NCI-H146 (cell line): Measurements from ENCODE around the gene TMCO2.
"Not testable (repeated sequence)": the region's sequence is repeated elsewhere in the genome, so short reads cannot be mapped to it uniquely, and the experiment has no call there.

Source experiments
- DNase-seq: peaks from one replicate; lab custom pipeline; 2025; lab: John Stamatoyannopoulos, UW

Gene TMCO2

DNA sequence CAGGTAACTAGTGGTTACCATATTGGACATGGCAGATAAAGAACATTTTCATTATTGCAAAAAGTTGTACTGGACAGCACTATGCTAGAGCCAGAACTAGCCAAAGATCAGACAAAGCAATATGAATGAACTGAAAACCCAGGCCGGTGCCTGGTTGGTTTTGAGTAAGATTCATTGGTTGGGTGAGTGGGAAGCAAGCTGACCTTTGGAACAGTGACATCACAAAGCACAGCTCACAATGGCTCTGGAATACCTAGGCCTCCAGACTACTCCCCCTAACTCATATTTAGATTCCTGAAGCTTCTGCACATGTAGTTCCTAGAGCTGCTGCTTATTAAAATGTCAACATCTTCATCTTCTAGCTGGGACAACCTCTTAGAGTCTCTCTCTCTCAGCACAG lies at the start of gene TMCO2:
TSS of gene TMCO2 (plus strand) at position 283 of the 400 bp plus-strand sequence. CDS start at position 340, 57 bp downstream.
- DNase-seq = no peak

DNA sequence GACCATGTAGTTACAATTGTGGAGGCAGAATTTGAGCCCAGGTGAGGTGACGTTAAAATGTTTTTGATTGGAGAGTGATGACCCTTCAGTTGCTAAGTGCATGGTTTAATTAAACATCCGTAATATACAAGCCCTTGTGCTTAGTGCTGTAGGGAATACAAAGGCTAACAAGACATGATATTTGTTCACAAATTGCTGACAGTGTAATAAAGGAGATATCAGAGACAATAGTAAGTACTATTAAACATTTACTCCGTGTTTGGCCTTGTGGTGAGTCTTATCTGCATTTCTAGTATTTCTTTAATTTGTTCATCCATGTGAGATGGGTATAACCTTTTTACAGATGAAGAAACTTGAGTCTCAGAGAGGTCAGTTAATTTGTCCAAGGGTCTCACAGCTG lies 48.6 kb upstream of the TMCO2 start:
- no peak for DNase-seq

DNA sequence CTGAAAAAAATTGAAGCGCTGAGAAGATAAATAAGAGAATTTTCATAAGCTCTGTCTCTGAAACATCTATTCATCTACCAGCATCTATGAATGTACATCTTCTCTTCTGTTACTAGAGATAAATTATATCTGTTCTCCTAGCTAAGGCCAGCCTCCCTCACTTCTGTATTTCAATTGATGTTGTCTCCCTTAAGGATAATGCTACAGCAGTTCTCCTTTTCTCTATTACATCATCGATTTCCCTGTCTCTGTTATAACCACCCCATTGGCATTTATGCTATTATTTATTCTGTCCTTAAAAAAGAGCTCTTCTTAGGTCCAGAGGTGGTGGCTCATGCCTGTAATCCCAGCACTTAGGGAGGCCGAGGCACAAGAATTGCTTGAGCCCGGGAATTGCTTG lies 42.9 kb upstream of the TMCO2 start:
- no peak for DNase-seq

DNA sequence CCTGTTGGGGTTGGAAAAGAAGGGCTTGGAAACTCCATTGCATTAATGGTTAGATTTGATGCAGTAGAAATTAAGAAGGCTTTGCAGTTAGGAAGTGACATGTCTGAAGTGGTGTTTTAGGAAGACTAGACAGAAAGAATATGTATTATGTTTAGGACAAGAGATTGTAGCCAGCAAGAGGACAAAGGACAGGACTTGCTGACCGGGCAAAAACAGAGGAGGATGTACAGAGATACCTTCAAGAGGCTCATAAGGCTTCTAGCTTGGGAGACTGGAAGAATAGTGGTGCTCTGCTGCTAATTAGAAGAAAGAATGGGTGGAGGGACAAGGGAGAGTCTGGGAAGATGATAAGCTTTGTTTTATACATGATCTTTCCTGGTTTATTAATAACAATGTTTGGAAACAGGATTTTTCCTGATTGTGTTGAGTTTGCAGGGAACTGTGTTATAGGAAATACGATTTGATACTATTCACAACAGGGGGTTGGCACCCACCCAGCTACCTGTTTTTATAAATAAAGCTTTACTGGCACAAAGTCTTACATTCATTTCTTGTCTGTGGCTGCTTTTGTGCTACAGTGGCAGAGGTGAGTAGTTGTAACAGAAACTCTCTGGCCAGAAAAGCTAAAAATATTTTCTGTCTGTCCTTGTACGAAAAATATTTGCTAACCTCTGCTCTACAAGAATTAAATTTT lies 37.1 kb upstream of the TMCO2 start:
- DNase-seq = no peak

DNA sequence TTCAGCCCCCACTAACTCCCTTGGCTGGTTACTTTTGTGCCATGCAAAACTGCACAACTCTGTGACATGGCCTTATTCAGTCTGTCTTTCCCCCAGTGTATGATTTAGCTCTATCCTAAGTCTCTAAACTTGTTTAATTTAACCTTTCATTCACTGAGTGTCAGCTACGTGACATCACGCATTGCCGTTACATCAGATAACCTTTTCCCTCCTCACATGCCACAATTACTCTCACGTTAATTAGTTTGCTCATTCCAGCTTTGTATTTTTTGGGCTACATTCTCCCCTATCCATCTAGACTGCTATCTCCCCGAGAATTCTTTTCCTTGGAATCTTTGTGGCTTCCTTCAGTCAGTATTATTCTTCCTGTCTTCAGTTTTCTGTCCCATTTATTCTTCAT lies 29.4 kb upstream of the TMCO2 start:
- no peak for DNase-seq

DNA sequence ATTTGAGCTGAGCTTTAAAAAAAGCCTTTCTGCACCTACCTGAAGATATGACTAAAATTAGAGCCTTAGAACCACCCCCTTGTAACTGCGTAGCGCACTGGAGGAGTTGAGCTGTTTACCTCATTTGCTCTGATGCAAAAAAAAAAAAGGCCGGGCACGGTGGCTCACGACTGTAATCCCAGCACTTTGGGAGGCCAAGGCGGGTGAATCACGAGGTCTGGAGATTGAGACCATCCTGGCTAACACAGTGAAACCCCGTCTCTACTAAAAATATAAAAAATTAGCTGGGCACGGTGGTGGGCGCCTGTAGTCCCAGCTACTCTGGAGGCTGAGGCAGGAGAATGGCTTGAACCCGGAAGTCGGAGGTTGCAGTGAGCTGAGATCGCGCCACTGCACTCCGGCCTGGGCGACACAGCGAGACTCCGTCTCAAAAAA lies 26.2 kb upstream of the TMCO2 start:
- DNase-seq = not testable (repeated sequence)

DNA sequence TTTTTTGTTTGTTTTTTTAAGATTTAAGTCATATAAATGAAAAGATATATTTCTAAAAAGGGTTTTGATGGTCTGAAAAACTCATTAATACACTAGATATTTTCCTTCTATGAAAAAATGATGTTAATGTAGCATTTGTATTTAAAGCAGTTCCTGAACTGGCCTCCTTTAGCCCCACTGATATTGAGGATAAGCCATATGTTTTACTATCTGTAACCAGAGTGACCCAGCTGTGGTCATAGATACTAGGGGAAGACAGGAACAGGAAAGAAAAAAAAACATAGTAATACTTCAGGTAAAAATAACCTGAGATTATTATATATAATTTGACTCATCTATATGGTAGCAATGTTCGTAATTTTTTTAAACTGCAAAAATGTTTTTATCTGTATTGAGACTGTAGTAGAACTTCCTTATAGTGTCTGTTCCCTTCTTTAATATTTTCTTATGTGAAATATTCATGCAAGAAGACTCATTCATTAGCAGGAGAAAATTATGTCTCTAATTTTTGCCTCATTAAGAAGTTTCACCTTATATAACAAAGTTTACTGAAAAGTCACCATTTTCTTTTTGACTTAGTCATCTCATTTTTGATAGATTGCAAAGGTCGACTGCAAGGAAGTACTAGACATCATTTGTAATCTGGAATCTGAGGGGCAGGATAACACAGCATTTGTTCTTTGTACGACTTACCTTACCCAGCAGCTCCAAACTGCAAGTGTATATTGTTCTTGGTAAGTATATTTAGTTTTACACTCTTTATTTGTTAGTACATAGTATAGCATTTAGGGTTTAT lies 25.6 kb upstream of the TMCO2 start:
- no peak for DNase-seq

DNA sequence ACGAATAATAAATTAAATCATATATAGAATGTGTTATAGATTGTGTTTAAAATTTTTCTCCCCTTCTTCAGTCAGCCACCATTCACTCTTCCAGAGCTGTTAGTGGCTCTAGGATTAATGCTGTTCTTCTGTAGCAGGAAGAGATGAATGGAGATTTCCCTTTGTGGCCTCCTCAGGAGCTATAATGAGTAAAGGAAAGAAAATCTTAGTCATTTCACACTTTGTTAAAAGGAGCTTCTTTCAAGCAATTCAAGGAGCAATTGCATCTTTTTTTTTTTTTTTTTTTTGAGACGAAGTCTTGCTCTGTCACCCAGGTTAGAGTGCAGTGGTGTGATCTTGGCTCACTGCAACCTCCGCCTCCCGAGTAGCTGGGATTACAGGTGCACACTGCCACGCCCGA lies 23.7 kb upstream of the TMCO2 start:
- DNase-seq = no peak

DNA sequence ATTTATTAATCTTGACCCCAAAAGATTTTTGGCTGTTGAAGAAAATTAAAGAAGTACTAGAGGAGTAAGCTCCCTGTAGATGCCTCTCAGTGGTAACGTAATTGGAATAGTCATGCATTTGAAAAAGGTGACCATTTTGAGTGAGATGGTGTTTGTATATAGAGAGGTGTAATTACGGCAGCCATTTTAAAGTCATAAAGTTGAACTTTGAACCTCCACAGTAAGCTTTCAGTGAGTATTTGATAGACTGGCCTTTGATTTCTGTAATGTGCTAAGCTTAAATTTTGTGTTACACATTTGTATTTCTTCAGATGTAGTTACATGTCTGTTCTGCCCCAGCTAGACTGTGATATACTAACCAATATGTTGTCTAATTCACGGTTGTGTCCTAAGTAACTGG lies 21.5 kb upstream of the TMCO2 start:
- no peak for DNase-seq

DNA sequence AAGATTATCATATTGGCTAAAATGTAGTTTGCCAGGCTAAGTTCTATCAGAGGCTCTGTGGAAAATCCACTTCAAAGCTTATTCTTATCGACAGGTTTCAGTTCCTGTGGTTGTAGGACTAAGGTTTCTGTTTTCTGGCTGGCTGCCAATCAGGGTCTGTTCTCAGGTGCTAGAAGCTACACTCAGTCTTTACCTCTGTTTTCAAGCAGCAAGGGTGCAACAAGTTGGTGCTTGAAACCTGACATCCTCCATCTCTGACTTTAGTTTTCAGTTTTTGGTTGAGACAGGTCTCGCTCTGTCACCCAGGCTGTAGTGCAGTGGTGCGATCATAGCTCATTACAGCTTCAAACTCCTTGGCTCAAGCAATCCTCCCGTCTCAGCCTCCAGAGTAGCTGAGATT lies 15.3 kb upstream of the TMCO2 start:
- no peak for DNase-seq

DNA sequence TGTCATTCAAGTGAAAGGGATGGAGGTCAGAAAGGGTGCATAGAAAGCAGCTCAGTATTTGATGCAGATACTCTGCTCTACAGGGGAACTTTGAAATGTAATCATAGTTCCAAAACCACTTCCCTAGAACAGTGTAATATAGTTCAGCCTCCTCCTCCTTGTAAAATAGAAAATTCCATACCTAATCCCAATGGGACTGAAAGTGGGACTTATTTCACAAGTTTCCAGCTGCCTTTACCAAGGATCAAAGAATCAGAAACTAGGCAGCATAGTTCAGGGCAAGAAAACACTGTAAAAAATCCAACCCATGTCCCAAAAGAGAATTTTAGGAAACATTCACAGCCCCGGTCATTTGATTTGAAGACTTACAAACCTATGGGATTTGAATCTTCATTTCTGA lies 8.1 kb upstream of the TMCO2 start:
- no peak for DNase-seq

DNA sequence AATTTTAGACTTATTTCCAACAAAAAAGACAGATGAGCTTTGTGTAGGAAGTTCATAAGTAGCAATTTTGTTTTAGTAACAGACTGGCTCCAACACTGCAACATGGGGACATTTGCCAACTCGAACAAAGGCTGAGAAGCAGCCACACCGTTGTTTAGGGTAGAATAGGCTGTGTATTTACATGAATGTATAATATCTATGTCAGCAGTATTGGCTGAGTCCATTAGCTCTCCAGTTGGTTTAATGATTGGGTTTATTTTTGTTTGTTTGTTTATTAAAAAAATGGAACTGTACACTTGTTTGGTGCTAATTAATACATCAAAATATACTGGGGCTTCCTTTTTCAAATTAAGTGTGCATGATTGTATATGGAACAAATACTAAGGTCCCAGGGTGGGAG lies 7.3 kb upstream of the TMCO2 start:
- no peak for DNase-seq

DNA sequence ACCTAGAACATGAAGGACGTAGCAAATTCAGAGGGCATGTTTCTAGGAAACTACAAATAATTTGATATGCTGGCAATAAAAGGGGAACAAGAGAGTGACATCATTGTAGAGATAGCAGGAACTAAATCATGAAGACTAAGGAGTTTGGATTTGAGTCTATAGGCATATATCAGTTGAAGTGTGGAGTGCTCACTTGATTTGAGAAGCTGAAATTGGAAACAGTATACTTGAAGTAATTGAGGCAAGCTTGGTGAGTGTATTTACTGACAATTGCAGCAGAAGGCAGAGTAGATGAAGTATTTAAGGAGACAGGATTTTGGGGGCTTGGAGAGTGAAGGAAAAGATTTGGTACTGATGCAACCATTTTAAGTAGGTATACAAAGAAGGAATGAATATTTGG lies 6.4 kb upstream of the TMCO2 start:
- no peak for DNase-seq

DNA sequence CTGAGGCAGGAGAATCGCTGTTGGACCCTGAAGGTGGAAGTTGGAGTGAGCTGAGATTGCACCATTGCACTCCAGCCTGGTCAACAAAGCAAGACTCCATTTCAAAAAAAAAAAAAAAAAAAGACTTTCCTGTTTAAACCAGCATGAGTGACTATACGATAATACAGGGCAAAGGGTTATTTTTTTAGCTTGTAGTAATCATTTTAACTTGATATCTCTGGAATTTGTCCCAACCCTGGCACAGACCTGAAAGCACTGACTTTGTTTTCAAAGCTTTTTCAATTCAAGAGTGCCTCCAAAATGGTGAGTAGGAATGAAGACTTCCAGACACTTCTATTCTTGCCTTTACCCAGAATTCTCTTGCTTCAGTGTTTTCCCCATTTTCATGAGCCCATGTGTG lies 4.4 kb upstream of the TMCO2 start:
- no peak for DNase-seq

DNA sequence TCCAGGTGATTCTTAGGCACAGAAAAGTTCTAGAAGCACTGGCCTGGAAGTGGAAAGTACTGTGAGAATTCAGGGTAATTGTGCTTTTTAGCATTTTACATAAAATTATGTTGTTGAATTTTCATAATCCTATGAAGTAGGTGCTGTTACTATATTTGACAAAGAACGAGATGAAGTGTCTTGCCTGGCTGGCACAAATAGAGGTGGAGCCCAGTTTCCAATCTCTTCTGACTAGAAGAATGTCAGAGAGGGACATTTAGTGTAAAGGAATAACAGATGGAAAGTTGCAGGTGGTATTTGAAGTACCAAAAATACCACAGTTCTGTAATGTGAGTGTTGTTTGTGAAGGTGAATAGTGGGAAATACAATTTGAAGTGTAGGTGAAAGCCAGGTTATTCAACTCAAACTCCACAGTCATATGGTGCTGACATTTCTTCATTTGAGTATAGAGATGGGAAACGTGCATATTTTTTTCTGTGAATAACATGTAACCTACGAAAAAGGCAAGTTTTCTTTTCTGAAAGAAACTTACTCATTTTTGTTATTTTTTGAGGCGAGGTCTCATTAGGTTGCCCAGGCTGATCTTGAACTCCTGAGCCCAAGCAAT lies 3.5 kb upstream of the TMCO2 start:
- DNase-seq = no peak

DNA sequence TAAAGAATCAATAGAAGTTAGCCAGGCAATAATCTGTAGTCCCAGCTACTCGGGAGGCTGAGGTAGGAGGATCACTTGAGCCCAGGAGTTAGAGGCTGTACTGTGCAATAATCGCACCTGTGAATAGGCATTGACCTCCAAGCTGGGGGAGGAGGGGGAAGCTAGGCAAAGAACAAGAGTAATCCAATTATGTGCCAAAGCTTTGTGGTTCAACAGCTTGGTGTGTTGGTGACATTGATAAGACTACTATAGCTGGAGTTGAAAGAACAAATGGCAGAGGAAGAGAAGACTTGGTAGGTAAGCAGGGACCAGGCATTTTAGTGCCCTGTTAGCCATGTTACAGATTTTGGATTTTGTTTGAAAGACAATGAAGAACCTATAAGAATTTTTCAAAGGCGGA lies 2.1 kb upstream of the TMCO2 start:
- no peak for DNase-seq

DNA sequence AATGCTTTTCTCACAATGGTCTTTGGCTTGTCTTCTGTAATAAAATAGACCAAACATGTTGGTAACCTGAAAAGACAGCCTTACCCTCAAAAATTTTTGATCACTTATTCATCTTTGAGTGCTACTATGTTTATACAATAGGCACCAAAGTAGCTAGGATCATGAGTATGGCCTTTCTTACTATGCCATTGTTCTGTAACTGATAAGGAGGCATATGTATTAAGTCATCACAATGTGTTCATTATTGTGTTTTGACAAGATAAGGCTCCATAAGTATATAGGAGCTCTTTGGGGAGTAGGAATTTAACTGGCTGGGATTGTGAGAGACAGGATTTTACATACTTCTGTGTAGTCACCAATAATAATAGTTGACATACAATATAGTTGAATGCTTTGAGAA lies 675 bp downstream of the TMCO2 start:
- DNase-seq = no peak

DNA sequence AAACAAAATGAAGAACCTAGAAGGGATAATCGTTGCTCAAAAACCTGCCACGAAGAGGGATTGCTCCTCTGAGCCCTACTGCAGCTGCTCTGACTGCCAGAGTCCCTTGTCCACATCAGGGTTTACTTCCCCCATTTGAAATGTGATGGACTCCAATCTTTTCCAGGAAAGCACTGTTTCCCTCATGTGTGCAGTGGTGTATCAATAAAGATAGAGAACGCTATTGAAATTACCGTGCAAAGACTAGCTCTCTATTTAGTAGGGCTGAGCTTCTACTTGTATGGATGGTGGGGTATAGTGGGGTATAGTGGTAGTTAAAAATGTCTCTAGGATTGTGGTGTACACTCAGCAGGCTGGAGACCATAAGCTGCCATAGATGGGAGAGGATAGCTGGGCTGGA lies 3.7 kb downstream of the TMCO2 start:
- no peak for DNase-seq

DNA sequence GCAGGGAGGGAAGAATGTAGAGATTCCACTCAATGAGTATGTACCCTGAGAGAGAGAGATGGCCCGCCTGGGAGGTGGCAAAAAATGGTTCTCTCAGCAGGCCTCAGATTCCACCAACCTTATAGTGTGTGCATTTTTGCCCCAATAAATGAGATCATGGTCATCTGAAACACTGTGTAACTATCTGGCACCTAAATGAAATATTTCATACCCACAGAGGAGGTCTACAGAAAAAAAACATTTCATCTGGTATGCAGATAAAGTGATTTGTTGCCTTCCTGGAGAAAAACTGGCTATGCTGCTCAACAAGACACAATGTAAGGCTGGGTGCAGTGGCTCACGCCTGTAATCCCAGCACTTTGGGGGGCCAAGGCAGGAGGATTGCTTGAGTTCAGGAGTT lies 4.9 kb downstream of the TMCO2 start:
- no peak for DNase-seq

DNA sequence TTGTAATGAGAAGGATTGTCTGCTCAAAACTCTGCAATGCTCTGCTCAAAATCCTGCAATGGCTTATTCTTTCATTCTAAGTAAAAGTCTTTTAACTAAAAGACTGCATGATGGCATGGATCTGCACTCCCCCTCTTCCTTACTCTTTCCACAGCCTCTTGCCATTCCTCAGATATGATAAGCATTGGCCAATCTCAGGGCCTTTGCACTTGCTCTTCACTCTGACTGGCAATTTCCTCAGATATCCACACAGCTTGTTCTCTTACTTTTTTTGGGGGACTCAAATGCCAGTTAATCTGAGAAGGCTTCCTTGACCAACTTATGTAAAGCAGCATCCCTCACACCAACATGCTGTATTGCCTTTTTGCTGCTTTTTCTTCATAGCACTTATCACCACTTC lies 7.5 kb downstream of the TMCO2 start:
- DNase-seq = no peak

DNA sequence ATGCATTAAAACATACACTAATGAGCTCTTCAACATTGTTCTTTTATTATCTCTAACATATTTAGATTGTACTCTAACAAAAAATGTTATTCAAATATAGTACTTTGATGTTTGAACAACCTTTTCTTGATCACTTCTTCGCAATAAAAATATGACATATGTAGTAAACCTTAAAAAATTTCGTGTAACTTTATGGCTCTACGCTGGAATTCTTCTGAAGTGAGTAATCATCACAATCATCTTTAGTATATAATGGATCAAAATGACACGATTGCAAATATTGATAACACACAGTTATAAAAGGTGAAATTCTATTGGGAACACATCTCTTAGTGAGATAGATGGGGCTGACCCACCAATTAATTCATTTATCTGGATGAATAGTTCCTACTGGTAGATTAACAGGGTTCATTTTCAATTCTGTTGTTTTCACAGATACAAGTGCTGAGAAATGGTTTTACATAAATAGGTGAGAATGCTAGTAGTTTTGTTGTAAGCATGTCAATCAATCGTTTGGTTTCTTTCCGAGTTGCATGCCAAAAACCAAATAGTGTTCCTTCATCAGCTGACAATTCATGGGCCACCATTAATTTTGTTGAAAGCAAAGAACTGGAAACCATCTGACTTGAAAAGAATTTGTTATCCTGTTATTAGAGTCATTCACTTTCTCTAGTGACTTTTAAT lies 8.8 kb downstream of the TMCO2 start:
- DNase-seq = no peak

DNA sequence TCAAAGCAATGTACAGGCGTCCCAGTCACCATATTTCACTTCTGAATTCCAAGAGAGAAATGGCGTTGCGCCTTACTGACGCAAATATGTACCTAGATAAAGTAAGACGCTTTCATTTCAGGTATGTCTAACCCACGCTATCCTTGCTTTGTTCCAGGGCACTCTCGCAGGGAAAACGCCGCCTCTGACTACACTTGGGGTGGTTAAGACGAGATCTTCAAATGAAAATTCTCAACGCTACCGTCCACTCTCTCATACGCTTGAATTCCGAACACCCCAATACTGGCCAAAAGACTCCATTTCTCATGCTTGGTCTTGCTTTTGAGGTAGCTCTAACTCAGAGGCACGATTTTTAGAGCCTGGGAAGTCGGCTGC lies 9.6 kb downstream of the TMCO2 start:
- peak; percentile 51 for DNase-seq
